Fibroblast of skin of right quadriceps (primary cell): ENCODE measurements around the gene ATP8A1.

ENCODE experiments used
- DNase-seq: peaks from one replicate; pipeline ENCODE4 v3.0.0-alpha.2; 2013

ATP8A1 gene

DNA sequence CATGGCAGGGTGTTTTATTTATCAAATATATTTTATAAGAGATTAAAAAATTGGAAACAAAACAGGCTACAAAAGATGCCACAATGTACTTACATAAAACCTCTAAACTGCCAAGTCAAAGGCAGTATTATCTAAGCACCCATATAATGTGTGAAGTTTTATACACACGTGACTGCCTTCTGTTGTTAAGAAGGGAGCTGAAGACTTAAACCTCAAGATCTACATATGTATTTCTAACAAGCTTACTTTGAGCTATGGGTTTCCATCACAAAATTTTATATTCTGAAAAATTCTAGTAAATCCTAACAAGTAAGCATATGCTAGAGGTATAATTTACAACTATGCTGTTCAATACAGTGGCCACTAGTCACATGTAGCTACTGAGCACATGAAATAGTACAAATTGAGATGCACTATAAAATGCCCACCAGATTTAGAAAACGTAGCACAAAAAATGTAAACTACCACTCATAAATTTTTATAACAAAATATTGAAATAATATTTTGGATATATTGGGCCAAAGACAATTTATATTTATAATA, 9.8 kb downstream of the ATP8A1 start:
- DNase-seq = no peak

DNA sequence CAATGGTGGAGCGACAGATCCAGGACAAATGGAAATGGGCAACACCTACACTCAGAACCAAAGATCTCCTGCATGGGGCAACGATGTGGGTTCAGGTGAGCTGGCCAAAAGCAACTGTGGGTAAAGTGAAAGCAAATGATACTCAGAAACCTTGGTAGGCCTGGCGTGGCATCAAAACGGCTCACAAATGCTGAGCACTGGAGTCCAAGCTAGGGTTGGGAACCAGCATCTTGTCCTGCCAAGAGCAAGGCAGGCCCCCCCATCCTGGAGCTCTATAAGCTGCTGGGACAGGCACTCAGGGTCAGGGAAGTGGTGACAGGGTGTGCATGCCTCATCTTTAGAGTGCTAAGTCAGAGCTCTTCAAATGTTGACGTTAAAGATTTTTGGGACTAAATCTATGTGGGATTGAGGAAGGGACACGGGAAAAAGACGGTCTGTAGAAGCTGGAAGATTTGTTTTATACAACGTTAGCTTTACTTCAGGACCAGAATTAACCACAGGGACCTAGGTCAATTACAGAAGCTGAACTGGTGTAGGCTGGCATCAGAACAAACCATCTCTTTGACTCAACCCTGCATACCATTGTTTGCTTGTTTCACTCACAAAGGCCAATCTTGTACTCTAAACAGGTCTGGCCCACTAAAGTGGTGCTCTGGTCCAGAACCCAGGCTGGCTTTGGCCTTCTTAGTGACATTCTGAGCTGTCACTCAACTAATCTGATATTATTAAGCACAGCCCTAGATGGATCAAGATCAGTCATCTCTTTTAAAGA, 10.7 kb downstream of the ATP8A1 start:
- no peak for DNase-seq

DNA sequence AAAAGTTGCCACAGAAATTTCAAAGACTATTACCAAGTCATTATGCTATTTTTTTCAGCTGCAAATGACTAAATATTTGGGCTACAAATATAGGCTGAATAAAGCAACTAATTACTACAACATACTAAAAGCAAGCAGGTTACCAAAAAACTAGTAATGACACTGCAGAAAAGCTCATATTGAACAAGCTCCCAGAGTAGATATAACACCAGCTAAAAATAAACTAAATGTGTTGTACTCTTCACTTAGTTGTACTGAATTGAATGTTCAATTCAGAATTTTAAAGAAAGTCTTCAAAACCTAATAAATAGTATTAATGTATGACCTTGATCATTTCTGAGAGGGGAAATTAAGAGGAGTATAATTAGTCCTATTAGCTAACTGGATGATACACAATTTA, 12.0 kb downstream of the ATP8A1 start:
- DNase-seq = no peak

DNA sequence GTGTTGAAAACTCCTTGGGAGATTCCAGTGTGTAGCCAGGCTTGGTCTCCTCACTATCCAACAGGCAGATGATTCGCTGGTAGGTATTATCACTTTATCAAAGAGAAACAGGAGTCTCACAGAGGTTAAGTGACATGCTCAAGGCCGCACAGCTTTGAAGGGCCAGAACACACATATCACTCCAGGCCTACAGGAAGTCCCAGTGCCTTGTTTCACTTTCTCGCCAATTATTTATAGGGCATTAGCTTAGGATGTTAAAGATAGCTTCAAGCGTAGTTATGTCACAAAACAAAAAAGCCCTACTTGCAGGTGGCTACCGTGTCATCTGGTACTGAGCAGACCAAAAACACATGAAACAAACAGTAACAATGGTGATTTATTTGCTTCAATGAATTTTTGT, 13.2 kb downstream of the ATP8A1 start:
- DNase-seq = no peak

DNA sequence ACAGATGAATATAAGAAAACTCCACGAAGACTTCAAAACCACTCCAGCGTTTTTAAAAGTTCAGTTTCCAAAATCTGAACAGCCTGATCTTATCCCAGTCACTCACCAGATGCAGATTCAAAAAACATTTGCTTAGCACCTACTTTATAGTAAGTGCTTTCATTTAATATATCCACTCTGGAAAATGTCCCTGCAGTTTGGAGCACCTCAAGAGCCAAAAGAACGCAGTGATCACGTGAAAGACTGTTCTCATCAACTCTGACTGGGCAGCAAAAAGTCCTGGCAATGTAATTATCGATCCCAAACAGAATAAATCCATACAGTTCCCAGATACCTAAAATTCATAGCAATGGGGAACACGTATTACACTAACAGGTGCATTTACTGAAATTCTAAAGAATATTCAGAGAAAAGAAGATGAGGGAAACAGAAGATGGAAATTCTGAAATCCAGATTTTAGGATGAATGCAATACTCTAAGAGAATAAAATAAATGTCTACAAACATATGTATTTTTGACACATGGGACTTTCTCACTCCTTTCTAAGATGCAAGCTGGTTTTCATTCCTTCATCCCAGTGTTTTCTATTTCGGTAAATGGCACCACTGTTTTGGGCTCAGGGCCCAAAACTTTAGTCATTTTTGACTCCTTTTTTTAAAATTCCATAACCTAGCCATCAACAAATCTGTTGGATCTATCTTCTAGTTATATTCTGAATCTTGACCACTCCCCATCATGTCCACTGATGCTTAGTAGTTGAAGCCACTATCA, 13.9 kb downstream of the ATP8A1 start:
- no peak for DNase-seq

- no peak for DNase-seq
Observed at GRCh38 chr4:42642101-42642797, 14.7 kb downstream of the ATP8A1 start.

DNA sequence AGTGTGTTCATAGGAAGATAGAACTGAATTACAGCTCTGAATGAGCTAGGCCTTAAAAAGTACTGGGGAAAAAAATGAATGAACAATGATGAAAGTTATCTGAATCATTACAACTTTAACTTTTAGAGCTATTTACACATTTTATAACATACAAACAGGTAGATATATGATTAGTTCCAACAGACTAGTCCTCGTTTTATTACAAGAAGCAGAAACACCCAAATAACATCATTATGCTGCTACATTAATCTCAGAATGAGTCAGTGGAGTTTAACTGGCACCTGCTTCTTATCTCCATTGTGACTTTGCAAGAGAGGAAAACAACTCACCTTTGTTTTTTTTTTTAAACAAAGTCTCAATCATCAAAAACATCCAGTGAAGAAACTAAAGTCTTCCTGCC, 15.2 kb downstream of the ATP8A1 start:
- DNase-seq = no peak

DNA sequence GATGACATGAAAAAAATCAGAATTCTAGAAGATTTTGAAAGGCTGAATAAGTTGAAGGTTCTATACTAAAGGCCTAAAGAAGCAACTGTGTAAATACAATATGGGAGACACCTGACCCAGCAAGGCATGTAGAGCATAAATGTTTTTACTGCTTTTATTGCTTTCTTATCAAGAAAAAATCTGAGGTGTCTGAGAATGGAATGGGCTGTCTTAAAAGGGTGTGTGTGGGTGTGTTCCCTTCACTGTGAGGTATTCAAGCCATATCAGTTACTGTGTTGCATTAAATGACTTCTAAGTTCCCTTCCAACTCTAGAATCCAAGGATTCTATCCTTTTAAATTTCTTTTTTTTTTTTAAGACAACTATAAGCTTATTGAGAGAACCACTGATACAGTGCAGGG, 15.7 kb downstream of the ATP8A1 start:
- DNase-seq = no peak

- no peak for DNase-seq
Observed at GRCh38 chr4:42640613-42641012, 16.3 kb downstream of the ATP8A1 start.

- no peak for DNase-seq
Observed at GRCh38 chr4:42638993-42639392, 17.9 kb downstream of the ATP8A1 start.

DNA sequence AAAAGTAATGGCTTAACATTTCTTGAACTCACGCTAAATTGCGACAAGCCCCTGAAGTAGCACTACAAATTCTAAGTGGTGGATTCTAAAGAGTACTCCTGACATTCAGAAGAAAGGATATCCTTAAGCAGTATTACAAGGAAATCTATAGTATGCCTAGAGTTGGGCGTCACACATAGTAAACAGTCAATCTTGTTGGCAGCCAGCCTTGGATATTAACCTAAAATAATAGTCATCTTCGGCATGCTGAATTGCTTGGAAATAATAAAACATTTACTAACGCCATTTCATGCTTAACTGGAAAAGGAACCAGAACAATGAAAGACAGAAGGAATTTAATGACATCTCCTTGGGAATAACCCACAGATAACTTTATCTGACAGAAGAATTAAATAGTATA, 18.6 kb downstream of the ATP8A1 start:
- DNase-seq = no peak

- DNase-seq = no peak
Observed at GRCh38 chr4:42637867-42638266, 19.0 kb downstream of the ATP8A1 start.

GRCh38 chr4:42637104-42637503, 19.8 kb downstream of the ATP8A1 start:
- no peak for DNase-seq

GRCh38 chr4:42636645-42636949, 20.3 kb downstream of the ATP8A1 start:
- no peak for DNase-seq

DNA sequence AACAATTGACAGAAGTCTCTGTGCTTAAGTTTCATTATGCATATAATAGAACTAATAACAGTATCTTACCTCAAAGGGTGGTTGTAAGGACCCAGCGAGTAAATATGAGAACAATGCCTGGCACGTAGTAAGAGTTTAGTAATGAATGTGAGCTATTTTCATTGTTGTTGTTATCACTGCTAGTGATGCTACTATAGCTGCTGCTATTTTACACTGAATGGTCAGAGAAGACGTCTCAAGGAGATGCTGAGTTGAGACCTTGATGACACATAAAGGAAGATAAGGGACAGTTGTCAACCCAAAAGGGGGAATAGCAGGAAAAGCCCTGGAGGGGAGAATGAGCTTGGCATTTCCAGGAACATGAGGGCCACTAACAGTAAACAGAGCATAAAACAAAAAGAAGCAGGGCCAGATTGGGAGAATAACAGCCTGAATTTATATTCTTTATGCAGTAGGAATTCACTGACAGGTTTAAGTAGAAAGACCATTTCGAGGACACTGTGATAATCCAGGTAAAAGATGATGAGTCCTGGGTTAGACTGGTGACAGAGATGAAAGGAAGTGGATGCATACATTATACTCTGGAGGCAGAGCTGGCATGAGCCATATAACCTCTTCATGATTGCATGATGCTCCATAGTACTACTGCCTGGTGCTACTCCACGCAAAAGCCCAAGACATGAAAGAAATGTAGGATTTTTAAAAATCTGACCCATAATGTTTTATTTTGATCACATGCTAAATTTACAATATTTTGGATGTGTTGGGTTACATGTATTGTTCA, 23.1 kb downstream of the ATP8A1 start:
- DNase-seq = no peak

DNA sequence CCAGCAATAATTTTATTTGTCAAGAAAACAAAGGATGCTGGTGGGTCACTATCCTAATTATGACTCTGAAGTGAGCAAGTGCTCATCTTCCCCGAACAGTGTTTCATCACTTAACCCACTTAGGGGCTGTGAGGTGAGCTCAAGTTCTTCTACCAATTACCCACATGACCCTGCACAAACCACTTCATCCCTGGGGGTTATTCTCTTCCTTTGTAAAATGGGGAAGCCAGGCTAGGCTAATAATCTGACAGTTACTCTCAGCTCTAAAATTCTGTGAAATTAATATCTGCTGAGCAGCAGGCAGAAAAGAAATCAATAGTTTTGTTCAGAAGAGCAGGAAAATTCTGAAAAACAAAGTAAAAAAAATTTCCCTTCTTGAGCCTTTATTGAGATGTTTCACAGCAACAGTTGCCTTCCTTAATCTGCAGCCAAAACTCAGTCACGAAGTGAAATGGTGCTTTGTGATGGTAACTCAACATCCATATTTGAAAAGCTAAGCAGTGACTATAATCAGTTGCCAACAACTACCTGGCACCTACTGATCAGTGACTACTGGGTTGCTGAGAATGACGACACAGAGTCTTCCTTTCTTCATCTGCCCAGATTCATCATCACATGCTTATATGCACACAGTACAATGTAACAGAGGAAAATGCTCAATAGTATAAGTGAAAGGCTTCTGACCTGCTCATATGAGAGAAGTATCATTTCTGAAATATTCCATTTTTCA, 24.1 kb downstream of the ATP8A1 start:
- DNase-seq = no peak

DNA sequence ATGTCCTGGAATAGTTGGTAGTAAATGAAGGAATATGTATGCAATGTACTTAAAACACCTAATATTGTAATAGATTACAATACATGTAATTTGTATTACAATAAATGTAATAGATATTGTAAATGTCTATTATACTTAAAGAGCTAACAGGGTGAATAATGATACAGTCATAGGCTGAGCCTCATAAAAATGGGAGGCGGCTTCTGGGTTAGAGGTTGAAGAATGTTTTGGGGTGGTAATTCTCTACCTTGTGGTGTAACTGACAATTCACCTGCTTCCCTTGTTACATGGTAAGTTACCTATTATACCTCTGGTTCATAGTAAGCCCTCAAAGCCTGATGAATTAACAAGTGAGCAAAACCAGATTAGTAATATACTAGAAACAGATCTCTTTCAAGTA, 26.0 kb downstream of the ATP8A1 start:
- no peak for DNase-seq

GRCh38 chr4:42628740-42629139, 28.2 kb downstream of the ATP8A1 start:
- DNase-seq = no peak

GRCh38 chr4:42627885-42628646, 28.8 kb downstream of the ATP8A1 start:
- no peak for DNase-seq

DNA sequence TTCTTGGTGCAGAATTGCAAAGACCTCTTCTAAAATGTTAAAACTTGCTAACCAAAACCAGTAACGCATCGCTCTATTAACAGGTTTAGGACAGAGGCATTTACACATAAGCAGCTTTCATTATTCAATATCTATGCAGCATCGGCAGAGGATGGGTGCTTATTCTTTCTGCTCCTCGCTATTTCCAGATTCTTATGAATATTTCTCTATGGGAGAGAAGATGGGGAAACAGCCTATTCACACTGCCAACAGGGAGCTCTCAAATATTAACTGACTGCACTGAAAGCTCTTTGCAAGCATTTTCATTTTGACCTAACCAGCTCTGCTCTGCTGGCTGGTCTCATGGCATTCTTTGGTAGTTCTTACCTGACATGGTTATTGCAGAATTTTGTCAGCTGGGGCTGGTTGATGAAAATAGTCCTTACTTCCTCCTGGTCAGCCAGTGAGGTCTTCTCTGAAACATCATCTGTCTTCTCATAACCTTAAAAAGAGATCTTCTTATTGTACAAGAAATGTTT, 30.2 kb downstream of the ATP8A1 start:
- no peak for DNase-seq

- DNase-seq = no peak
Observed at GRCh38 chr4:42625329-42625728, 31.6 kb downstream of the ATP8A1 start.
